Measurements from ENCODE around the gene TF.

DNA sequence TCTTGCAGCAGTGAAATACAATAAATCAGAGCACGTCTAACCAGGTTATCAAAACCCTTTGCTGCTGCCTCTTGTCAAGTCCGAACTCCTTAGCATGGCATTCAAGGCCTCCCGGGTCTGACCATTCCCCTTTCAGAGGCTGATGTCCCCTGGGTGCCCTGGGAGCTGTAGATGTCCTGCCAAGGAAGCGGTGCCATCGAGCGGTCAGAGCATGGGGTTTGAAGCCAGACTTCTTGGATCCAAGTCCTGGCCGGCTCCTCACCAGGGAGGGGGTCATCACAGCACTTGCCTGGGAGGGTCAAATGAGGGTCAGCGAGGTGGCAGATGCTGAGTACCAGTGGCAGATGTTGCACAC is 496 bp downstream of the TF start:
- no peak for TF ChIP-seq EZH2 (IDR thresholded peaks at IDR 0.05)
- no peak for TF ChIP-seq POLR2AphosphoS5 (IDR thresholded peaks at IDR 0.05; ENCODE audit: borderline replicate concordance, low read depth, low read length)
- TF ChIP-seq FOXP2 (optimal IDR thresholded peaks at IDR 0.05; ENCODE audit: control extremely low read depth, extremely low read length, insufficient read depth): no peak
